ENCODE results near the gene SLC25A26.

SLC25A26 gene

DNA sequence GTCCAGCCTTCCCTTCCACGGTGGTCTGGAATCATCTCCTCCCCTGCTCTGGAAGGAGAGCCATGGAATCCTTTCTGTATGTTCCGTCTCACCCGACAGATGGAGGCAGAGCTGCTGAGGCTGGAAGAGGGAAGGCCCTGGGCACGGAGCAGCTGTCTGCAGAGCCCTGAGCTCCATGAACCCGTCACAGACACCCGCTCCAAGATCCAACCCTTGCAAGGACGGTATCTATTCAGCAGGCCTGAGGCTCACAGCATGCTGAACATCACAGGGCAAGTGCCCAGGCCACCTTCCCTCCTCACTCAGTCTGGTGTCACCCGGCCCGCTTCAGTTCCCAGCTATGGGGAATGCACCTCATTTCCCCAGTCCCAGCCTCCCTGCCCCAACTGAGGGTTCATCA, 176.1 kb downstream of the SLC25A26 start:
- DNase-seq (ENCODE audit: low spot score): no peak

DNA sequence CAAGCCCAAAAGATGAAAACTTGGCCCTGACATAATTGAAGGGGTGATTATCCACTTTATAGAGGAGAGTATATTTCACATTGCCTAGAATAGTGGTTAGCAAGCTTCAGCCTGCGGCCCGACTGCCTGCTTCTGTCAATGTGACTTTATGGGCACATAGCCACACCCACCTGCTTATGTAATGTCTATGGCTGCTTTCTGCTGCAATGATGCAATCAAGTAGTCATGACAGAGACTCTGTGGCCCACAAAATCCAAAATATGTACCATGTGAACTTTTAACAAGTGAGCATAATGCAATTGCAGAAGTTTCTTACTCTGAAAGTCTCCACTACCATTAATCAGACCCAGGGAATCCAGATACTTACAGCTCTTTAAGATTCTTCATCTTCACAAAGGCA, 176.9 kb downstream of the SLC25A26 start:
- no peak for DNase-seq (ENCODE audit: low spot score)

DNA sequence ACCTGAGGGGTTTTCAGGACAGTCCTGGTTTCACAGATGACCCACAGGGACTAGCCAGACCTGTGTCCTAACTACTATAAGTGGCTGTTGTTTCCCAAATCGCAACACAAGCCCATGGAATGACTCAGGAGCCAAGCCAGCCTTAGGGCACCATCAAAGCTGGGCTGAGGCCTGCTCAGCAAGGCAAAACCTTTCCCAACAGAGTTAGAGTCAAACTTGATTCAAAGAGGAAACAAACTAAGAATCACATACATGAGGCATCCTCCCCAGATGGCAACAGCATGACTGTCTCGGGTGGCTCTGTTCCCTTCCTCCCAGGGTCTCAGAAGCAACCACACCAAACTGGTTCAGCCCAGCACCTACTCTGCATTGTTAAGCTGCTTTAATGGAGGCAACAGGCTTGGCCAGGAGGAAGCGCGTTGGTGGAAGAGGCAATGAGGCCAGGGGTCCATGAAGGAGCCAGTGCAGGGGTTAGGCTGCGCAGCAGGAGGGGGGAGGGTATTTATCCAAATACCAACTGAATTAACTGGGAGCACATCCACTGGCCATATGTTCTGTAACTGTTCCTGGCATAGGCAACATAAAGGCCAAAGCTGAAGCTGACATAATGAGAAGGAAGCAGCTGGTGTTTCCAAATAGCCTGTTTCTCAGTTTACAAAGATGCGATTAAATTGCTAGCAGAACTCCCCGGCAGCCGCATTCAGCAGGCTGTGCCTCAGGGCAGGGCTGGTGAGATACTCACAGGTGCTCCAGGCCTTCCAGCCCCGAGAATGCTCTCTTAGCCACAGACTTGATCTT, 177.6 kb downstream of the SLC25A26 start:
- DNase-seq (ENCODE audit: low spot score): no peak

DNA sequence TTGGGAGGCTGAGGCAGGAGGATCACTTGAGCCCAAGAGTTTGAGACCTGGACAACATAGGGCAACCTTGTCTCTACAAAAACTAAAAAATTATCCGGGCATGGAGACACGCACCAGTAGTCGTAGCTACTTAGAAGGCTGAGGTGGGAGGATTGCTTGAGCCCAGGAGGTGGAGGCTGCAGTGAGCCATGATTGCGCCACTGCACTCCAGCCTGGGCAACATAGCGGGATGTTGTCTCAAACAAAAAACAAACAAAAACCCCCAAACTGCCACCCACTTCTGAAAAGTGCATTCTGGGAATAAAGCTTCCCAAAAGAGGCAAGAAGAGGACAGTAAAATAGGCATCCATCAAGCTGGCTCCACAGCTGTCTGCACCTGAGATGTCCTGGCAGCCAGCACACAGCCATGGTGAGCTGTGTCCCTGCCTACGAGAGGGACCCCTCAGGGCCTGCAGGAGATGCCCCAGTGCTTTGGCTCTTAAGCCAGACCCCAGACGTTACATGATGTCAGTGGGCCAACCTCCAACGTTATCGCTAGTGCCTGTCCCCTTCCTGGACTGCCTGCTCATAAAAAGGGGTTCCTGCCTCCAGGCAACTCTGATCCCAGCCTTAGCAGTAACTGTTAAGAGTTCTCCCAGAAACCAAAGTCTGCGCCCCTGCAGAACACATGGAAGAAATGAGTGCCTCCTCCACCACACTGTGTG, 178.9 kb downstream of the SLC25A26 start:
- DNase-seq (ENCODE audit: low spot score): no peak

DNA sequence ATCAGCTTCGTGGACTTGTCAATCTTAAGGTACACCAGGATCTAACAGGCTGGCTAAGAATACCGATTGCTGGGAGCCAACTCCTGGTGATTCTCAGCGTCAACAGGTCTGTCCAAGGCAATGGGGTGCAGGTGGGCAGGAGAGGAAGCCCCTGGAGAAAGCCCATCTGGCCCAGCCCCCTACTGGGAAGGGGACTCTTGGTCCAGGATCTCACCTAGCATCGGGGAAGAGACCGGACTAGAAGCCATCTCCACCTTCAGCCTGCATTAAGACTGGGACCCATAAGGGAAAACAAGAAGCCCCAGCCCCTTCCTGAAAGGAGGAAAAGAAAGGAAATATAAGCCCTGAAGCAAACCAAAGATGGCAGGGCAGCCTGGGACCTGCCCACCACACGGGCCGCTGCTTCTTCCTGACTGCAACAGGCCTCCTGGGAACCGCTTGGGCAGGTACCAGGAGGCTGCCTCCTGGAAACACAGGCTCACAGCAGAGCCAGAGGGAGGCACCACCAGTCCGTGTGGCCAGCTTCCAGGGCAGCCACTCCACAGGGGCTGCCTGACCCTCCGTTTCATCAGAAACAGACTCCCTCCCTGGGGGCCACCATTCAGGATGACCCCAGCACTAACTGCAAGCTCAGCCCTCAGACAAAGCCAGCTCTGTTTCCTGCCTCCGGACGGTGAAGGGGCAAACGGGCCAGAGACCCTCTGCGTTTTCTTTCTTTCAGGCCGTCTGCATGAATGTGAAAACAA, 179.8 kb downstream of the SLC25A26 start:
- no peak for DNase-seq (ENCODE audit: low spot score)

DNA sequence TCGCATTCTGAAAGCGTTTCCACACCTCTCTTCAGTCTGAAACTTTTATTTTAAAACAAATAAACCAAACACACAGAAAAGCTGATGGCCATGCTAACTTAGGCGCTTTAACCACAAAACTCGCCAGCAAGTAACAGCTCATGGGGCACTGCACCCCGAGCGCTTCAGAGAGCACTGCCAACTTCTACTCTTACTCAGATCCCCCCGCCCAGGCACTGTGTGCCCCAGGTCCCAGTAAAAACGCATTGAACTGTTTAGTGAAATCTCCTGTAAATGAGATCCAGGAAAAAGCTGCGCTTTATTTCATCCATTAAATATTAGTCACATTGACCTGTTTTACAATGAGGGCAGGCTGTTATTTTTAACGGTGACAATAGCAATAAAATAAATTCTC, 180.4 kb downstream of the SLC25A26 start:
- no peak for DNase-seq (ENCODE audit: low spot score)

DNA sequence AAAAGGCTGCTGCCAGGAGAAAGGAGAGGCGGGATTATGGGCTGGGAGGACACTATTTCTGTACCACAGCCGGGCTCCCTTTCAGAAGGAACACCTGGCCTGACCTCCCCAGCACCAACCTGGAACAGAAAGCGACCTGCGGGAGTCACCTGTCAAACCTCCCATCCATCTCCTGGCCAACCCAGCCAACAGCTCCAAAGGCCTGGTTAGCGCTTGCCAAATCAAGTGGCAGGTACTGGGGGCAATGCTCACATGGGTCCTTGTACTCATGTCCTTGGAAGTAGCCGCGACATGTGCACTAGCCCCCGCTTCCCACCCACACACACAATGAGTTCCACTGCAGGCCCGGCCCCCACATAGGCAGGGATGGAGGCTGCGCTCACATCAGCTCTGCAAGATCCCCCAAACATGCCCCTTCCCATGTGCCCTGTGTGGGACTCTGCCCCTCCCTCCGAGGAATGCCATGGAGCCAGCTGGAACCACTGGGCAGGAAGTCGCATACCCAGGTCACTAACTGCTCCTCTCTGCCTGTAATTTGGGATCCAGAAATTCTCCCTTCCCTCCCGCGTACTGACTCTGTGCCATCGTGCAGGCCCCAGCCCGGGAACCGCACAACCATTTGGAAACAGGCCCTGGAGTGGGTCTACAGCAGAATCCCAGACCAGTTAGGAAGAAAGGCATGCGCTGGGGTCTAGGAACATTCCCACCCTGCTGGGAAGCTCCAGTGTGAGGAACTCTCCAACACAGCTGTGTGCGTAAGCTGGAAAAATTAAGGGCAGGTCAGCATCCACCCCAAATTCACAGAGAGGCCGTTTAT, 181.1 kb downstream of the SLC25A26 start:
- DNase-seq (ENCODE audit: low spot score): no peak

DNA sequence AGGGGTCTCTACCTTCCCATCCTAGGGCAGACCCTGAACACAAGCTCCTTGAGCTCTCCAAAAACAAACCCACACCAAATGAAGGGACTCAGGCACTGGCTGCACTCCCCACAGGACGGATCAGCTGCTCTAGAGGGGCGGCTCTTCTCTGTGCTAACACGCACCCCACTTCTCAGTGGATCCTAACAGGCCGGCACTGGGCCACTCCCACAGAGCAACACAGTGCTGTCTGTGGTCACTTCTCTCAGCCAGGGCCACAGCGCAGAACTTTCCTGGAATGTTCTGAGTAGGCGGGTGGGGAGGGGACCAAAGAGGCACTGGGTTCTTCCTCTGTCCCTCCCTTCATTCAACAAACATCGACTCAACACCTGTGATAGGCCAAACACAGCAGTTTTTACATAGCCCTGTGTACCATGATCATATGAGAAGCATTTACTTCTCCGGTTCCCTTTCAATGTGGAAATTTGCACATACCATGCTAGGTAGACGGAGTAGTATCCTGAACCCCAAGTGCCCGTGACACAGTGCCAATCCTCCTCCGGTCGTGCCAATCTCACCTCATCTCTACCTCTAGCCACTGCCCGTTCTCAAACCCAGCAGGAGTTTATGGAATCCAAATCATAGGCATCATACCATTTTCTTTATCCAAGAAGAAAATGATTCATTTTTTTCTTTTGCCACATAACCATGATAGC, 181.9 kb downstream of the SLC25A26 start:
- DNase-seq (ENCODE audit: low spot score): no peak

DNA sequence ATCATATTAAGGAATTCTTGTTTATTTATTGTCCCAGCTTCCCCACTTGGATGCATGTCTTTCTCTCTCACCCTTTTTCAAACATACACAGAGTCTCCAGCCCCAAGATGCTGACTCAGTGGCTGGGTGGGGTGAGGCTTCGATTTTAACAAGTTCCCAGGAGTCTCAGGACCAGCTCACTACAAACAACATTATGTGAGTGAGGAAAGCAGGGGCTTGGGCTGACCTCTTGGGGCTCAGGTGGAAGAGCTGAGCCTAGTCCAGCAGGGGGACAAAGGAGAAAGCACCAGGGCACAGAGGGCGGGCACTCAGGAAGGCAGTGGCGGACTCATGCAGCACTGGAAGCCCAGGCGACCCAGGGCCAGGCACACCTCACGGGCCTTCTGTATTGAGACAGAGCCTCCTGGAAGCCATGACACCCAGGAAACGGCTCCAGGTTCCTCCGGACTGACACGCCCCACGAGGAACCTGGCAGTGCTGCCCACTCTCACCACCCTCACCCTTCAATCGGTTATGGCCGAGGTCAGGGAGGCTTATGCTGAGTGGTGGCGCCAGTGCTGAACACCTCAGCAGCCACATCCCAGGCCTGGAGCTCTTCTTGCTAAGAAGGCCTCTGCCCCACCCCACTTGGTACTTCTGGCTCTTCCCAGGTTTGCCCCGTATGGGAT, 182.7 kb downstream of the SLC25A26 start:
- DNase-seq (ENCODE audit: low spot score): no peak

DNA sequence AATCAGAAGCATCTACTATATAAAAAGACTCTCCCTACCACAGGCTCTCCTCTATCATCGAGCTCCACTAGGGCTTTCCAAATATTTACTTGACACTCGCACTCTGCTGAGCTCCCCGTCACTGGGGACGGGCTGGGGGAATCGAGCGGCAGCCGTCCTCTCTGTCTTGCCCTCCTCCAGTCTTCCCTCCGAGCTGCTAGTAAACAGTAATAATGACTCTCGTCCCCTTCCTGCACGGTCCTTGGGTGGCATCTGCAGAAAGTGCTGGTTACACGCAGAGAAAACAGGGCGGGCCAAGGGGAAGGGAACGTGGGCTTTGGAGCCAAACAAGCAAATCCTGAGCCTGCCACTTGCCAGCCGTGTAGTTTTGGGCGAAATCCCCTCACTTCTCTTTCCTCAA, 183.4 kb downstream of the SLC25A26 start:
- DNase-seq (ENCODE audit: low spot score): no peak

DNA sequence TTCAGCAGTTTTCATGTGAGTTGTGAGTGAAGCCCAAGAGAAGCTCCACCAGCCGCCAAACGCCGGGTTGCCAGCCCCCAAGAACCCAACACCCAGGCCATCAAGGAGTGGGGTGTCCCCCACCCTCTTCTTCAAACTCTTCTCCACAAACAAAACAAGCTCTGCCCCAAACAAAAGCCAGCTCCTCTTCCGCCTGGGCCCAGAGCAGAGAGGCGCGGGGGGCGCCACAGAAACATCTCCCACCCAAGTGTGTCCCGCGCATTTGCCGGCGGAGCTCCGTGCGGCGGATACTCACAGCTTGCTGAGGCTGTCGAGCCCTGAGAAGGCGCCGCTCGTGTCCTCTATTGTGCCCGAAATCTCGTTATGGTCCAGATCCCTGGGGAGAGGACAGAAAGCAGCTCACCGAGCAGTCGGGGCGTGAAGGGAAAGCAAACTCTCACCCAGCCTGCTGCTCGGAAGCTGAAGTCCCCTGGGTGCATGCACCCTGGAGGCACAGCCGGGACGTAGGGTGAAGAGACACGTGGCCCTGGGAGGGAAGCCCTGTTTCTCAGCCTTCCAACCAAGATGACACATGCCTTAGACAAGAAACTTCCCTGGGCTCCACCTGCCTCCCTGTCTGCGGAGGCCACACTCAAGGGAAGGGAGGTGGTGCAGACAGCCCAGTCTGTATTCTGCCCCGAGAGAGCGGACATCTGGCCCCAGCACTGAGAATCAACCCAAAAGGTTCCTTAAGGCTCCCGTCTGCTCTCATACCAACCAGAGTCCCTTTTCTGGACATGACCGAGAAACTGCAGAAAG, 184.3 kb downstream of the SLC25A26 start:
- no peak for DNase-seq (ENCODE audit: low spot score)

DNA sequence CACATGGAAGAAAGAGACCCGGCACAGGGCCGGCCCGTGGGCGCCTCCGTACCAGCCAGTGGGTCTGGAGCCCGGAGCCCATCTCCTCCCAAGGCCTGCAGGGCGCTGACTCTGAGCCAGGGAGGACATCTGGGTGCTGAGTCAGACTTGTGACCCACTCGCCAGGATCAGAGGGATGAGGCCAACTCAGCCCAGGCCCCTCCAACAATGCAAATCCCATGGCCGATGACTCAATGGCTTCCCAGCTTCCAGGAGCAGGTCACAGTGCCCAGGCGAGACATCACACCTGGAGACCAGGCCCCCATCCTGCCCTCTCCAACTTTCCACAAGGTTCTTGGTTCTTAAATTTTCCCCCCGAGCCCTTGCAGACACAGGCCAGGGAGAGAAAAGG, 184.9 kb downstream of the SLC25A26 start:
- no peak for DNase-seq (ENCODE audit: low spot score)

DNA sequence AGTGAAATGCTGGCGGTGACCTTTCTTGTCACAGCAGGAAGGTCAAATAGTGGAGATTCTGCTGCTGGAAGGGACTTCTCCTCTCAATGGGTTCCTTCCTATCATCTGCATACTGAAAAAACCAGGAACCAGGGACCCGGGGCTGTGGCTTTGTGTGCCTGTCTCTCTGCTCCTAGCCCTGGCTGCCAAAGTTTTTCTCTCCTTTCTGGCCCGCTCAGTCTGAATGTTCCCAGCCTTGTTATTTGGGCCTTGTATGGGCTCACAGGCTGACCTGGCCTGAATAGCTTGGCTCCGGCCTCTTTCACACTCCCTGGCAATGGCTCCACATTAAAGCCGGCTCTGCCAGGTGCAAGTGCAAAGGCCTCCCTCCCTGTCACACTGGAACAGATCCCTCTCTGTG, 185.4 kb downstream of the SLC25A26 start:
- no peak for DNase-seq (ENCODE audit: low spot score)

DNA sequence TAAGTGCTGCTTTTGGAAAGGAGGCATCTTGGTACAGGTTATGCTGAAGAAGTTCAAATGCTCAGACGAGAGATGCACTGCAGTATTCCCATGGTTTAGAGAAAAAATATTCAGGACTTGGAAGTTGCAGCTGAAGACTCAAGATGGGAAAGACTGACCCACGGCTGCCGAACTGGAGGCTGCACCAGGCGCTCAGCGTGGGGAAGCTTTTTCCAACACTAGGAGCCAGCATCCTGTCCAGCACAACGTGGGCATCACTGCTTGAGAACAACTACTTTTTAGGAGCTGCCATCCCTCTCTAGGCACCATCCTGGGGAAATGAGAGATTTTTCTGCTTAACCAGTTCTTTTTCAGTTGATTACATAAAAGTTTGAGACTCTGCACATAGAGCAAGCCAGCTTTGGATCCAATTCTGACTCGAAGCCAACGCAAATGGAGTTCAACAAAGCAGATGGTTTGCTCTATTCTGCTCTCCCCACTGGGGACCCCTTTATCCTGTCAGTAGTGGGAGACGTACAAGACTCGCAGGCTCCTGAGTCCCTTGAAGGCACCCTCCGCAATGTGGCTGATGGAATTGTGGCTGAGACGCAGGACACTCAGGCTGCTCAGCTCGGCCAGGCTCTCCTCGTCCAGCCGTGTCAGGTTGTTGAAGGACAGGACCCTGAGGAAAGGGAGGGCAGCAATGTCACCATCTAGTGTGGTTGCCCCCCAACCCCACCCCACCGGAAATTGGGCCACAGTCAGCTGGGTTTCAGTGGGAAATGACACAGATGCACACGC, 186.2 kb downstream of the SLC25A26 start:
- DNase-seq (ENCODE audit: low spot score): no peak

DNA sequence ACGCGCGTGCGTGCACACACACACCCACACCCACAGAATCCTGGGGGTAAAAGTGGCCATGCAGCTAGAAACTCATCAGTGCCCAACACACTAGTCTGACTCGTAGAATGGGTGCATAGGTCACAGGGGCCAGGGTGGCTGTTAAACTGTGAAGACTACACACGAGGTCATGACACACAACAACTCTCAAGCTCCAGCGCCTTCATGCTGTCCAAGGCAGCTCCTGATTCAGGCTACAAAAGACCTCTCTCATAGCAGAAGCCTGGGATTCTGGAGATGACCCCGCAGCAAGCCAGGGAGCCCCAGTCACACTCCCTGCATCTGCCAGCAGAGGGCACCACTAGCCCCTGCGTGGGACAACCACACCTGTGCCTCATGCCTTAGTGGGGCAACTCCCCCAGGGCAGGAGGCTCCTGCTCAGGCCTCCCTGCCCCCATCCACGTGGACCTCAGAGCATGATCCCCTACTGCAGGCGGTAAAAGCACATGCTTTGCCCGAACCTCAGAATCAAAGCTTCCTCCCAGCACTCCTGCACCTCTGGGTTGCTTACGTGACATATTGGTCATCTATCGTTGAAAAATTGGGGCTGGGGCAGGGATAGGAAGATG, 186.9 kb downstream of the SLC25A26 start:
- DNase-seq (ENCODE audit: low spot score): peak; percentile 20

DNA sequence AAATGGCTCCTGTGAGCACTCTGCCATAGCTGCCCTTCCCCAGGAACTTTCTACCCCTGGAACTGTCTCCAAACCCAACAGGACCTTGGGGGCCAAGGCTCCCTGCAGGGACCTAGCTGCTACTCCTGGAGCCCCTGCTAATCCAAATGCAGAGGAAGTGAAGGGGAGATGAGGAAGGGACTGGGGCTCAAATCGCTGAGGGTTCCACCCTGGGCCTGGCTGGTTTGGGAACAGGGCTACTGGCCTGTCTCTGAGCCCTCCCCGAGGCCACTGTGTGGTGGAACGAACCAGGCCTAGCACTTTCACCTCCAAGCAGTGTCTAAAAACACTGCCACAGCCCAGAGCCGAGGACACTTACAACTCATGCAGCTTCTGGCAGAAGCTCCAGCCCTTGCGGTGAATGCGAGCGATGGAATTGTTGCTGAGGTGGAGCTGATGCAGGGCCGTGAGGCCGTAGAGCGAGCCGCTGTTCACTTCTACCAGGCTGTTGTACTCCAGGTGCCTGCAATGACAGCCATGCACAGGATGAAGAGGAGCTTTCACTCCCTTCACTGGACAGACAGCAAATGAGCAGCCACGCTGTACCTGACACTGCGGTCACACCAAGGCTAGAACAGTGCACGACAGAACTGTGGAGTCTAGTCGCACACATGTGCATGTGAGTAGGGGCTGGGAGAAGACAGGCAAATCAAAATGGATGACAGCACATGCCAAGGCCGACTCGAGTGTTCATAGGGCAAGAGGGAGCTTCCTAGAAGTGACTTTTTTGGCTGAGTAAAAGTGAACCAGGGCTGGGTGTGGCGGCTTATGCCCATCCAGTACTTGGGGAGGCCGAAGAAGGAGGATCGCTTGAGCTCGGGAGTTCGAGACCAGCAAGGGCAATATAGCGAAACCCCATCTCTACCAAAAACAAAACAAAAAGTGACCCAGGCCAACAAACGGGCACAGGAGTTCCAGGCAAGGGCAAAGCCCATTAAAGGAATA, 189.3 kb downstream of the SLC25A26 start:
- no peak for DNase-seq (ENCODE audit: low spot score)

DNA sequence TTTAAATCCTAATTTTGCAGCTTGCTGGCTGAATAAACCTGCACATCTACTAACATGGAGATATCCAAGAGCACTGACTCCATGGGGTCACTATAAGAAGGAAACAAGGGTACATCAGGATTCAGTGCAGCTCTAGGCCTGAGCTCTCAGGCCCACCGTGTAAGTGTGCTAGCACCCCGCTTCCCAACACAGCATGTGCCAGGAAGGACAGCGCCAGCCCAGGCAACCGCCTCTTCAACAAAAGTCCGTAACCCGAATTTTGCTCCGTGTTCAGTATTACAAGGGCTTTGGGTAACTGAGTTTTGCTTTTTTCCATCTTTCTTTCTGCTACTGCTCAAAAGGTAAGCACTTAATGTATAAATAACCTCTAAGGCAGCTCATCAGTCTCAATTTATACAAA, 190.2 kb downstream of the SLC25A26 start:
- no peak for DNase-seq (ENCODE audit: low spot score)

DNA sequence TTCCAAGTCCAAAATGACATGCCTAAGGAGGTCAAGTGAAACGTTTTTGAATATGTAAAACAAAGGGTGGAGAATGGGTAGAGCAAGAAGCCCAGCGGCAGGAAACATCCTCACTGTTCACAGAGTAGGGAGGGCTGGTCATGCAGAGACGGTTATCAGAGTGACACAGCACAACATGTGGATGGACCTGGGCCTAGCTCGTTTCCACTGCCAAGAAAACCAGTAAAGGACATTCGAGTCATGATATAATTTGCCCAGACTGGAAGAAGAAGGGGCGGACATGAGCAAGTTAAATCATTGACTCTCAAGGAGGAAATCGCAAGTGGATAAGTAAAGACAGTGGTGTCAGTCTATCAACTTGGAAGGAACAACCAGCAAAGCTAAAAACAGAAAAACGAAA, 190.7 kb downstream of the SLC25A26 start:
- DNase-seq (ENCODE audit: low spot score): no peak

Measured in hematopoietic multipotent progenitor cell treated with erythropoietin and hydrocortisone succinate and interleukin-3 and kit ligand, for 17 days (in vitro differentiated cells).